CD8-positive, alpha-beta memory T cell (primary cell): ENCODE data around the gene PDLIM4. TPM values are rescaled to one million over a fixed set of nuclear protein-coding genes. Genes with fewer than 3 reads are reported as not detected.

Experiments used
- CTCF ChIA-PET: fragments of 350-600 bp; sonication (Branson Sonifier 250); formaldehyde crosslinking; loops from one replicate; lab custom pipeline; 2021; ENCODE audit warnings: antibody characterized with exemption; lab: Charles Lee
- POLR2A ChIA-PET: fragments of 350-600 bp; sonication (Branson Sonifier 250); formaldehyde crosslinking; loops from one replicate; lab custom pipeline; 2021; ENCODE audit warnings: antibody characterized with exemption; lab: Charles Lee
- DNase-seq, 5 donors: peaks; one replicate each; pipeline versions ENCODE4 v3.0.0 to v3.0.0-alpha.2; 2020 to 2022; ENCODE audit warnings: mixed read lengths in 1 of 5
- H3K27ac ChIP-seq: one replicate; pipeline ENCODE4 v1.7.0; 2013; ENCODE audit warnings: low read depth, mild to moderate bottlenecking, low read length, moderate library complexity
- H3K27me3 ChIP-seq: 2 replicates; pipeline ENCODE4 v1.7.0; 2013; ENCODE audit warnings: low read length, mild to moderate bottlenecking; ENCODE audit not compliant: insufficient read depth, poor library complexity, severe bottlenecking
- H3K36me3 ChIP-seq: 2 replicates; pipeline ENCODE4 v1.7.0; 2013; ENCODE audit warnings: mild to moderate bottlenecking, low read length, moderate library complexity; ENCODE audit not compliant: insufficient read depth
- H3K4me1 ChIP-seq: 2 replicates; pipeline ENCODE4 v1.7.0; 2013; ENCODE audit warnings: mild to moderate bottlenecking, low read length, moderate library complexity; ENCODE audit not compliant: insufficient read depth
- H3K4me3 ChIP-seq: 2 replicates; pipeline ENCODE4 v1.7.0; 2013; ENCODE audit warnings: mild to moderate bottlenecking, low read length
- H3K9me3 ChIP-seq: 2 replicates; pipeline ENCODE4 v1.7.0; 2013; ENCODE audit warnings: mild to moderate bottlenecking, low read length
- H3K27ac Mint-ChIP-seq, 8 donors: one replicate each; pipeline ENCODE4 v1.8.0; 2020 to 2021; ENCODE audit warnings: mixed read lengths in 8 of 8, mild to moderate bottlenecking in 6 of 8, inconsistent platforms in 3 of 8, moderate library complexity in 3 of 8
- H3K27me3 Mint-ChIP-seq, 2 donors: one replicate each; pipeline ENCODE4 v1.8.0; 2020 to 2021; ENCODE audit warnings: mixed read lengths in 2 of 2, mild to moderate bottlenecking in 1 of 2, moderate library complexity in 1 of 2
- H3K36me3 Mint-ChIP-seq, 3 donors: one replicate each; pipeline ENCODE4 v1.8.0; 2020 to 2021; ENCODE audit warnings: mixed read lengths in 3 of 3, inconsistent platforms in 1 of 3, mild to moderate bottlenecking in 1 of 3
- H3K4me1 Mint-ChIP-seq, 3 donors: one replicate each; pipeline ENCODE4 v1.8.0; 2020 to 2021; ENCODE audit warnings: mixed read lengths in 3 of 3, inconsistent platforms in 1 of 3, mild to moderate bottlenecking in 1 of 3
- H3K4me3 Mint-ChIP-seq, 7 donors: one replicate each; pipeline ENCODE4 v1.8.0; 2020 to 2021; ENCODE audit warnings: mixed read lengths in 7 of 7, mild to moderate bottlenecking in 6 of 7, moderate library complexity in 4 of 7, inconsistent platforms in 2 of 7
- H3K9me3 Mint-ChIP-seq, 5 donors: one replicate each; pipeline ENCODE4 v1.8.0; 2020 to 2022; ENCODE audit warnings: mixed read lengths in 5 of 5, mild to moderate bottlenecking in 3 of 5, moderate library complexity in 2 of 5, inconsistent platforms in 1 of 5
- polyA plus RNA-seq: library from polyadenylated mRNA; unstranded; fragments of 300-500 nt; fragmentation: Illumina TruSeq; gene quantifications from one replicate; pipeline ENCODE4 v1.2.3, GENCODE V29; 2021
- total RNA-seq, 2 experiments: library from RNA; stranded (reverse); gene quantifications; one replicate each; pipeline ENCODE4 v1.2.3, GENCODE V29; 2021

The PDLIM4 gene
- total and polyA plus RNA-seq, 3 experiments from 2014 or later: 0.39 to 1.4 TPM; not detected in 1

GRCh38 chr5:132268769-132269551 is 11.5 kb downstream of the PDLIM4 start:
- H3K27ac Mint-ChIP-seq: peak overlapping the region in 2 of 8 donors; percentile 47 to 59
- Histone ChIP-seq H3K9me3 (no peaks in the 10 kb centered on the region), H3K4me1 (no peaks in the 10 kb centered on the region), H3K27ac (no peak overlapping the region), H3K4me3 (no peak overlapping the region), H3K27me3 (no peaks in the 10 kb centered on the region), H3K36me3 (no peaks in the 10 kb centered on the region)
- no peaks in the 10 kb centered on the region for H3K36me3 Mint-ChIP-seq
- peaks cover 10 to 19% of the 10 kb centered on the region in 2 donors for H3K27me3 Mint-ChIP-seq
- ChIA-PET POLR2A (no interaction called here), CTCF (interaction anchor here (1.2 to 1.4 kb wide), 2 partner anchors 31 to 232 kb away, joined by 3 to 4 read pairs; no protein-coding TSS in a partner anchor)
- DNase-seq: no peak
- no peak overlapping the region for H3K4me3 Mint-ChIP-seq
- no peaks in the 10 kb centered on the region for H3K9me3 Mint-ChIP-seq
- peaks cover 3 to 14% (median 9%) of the 10 kb centered on the region in 3 donors for H3K4me1 Mint-ChIP-seq

GRCh38 chr5:132269635-132270334 is 12.3 kb downstream of the PDLIM4 start:
- no peaks in the 10 kb centered on the region for H3K27me3 ChIP-seq
- no peak for DNase-seq
- Mint-ChIP-seq H3K27me3 (peaks cover 10 to 23% of the 10 kb centered on the region in 2 donors), H3K4me1 (peaks cover 3 to 14% (median 9%) of the 10 kb centered on the region in 3 donors), H3K9me3 (no peaks in the 10 kb centered on the region), H3K36me3 (no peaks in the 10 kb centered on the region), H3K4me3 (no peak overlapping the region), H3K27ac (peak overlapping the region in 1 of 8 donors; percentile 57)
- POLR2A ChIA-PET: no interaction called here
- H3K4me3 ChIP-seq: no peak overlapping the region
- no peaks in the 10 kb centered on the region for H3K9me3 ChIP-seq
- CTCF ChIA-PET: interaction anchor here (1.2 kb wide), 1 partner anchor 231 kb away, joined by 3 read pairs; no protein-coding TSS in a partner anchor
- H3K27ac ChIP-seq: no peak overlapping the region
- no peaks in the 10 kb centered on the region for H3K4me1 ChIP-seq
- no peaks in the 10 kb centered on the region for H3K36me3 ChIP-seq

GRCh38 chr5:132270335-132270665 is 12.8 kb downstream of the PDLIM4 start:
- ChIA-PET POLR2A (no interaction called here), CTCF (no interaction called here)
- Histone ChIP-seq H3K27ac (no peak overlapping the region), H3K4me3 (no peak overlapping the region), H3K36me3 (no peaks in the 10 kb centered on the region), H3K27me3 (no peaks in the 10 kb centered on the region), H3K9me3 (no peaks in the 10 kb centered on the region), H3K4me1 (no peaks in the 10 kb centered on the region)
- DNase-seq: no peak
- Mint-ChIP-seq H3K4me3 (no peak overlapping the region), H3K36me3 (no peaks in the 10 kb centered on the region), H3K9me3 (no peaks in the 10 kb centered on the region), H3K4me1 (peaks cover 3 to 14% (median 9%) of the 10 kb centered on the region in 3 donors), H3K27ac (no peak overlapping the region), H3K27me3 (peaks cover 11 to 26% of the 10 kb centered on the region in 2 donors)

GRCh38 chr5:132270706-132271105 is 13.2 kb downstream of the PDLIM4 start:
- no peak overlapping the region for H3K4me3 ChIP-seq
- no peaks in the 10 kb centered on the region for H3K4me1 ChIP-seq
- no peaks in the 10 kb centered on the region for H3K36me3 Mint-ChIP-seq
- CTCF ChIA-PET: no interaction called here
- POLR2A ChIA-PET: no interaction called here
- no peak overlapping the region for H3K27ac ChIP-seq
- peak overlapping the region in 3 of 7 donors; percentile 6 to 35 (median 32) for H3K4me3 Mint-ChIP-seq
- peaks cover 3 to 14% (median 9%) of the 10 kb centered on the region in 3 donors for H3K4me1 Mint-ChIP-seq
- no peaks in the 10 kb centered on the region for H3K36me3 ChIP-seq
- no peaks in the 10 kb centered on the region for H3K9me3 Mint-ChIP-seq
- no peaks in the 10 kb centered on the region for H3K9me3 ChIP-seq
- peaks cover 15 to 28% of the 10 kb centered on the region in 2 donors for H3K27me3 Mint-ChIP-seq
- no peaks in the 10 kb centered on the region for H3K27me3 ChIP-seq
- no peak overlapping the region for H3K27ac Mint-ChIP-seq
- no peak for DNase-seq

GRCh38 chr5:132271251-132272246 is 14.1 kb downstream of the PDLIM4 start:
- Histone ChIP-seq H3K27me3 (no peaks in the 10 kb centered on the region), H3K27ac (no peak overlapping the region), H3K36me3 (no peaks in the 10 kb centered on the region), H3K9me3 (no peaks in the 10 kb centered on the region), H3K4me3 (no peak overlapping the region), H3K4me1 (no peaks in the 10 kb centered on the region)
- ChIA-PET POLR2A (interaction anchor here (0.6 kb wide), 1 partner anchor 1878 kb away, joined by 3 read pairs; no protein-coding TSS in a partner anchor), CTCF (interaction anchor here (0.6 to 2.3 kb wide), 13 partner anchors 8 to 549 kb away, joined by 3 to 10 read pairs (median 4); no protein-coding TSS in a partner anchor)
- Mint-ChIP-seq H3K27ac (peak overlapping the region in 1 of 8 donors; percentile 6), H3K9me3 (no peaks in the 10 kb centered on the region), H3K4me3 (peak overlapping the region; percentile 9 to 73 (median 63)), H3K36me3 (no peaks in the 10 kb centered on the region), H3K27me3 (peaks cover 15 to 28% of the 10 kb centered on the region in 2 donors), H3K4me1 (peaks cover 3 to 14% (median 9%) of the 10 kb centered on the region in 3 donors)
- peak in 1 of 5 donors; percentile 17 for DNase-seq

GRCh38 chr5:132272311-132273210 is 15.1 kb downstream of the PDLIM4 start:
- ChIA-PET CTCF (interaction anchor here (0.6 to 2.3 kb wide), 17 partner anchors 9 to 548 kb away, joined by 3 to 10 read pairs (median 3); no protein-coding TSS in a partner anchor), POLR2A (interaction anchor here (0.6 kb wide), 1 partner anchor 1877 kb away, joined by 3 read pairs; no protein-coding TSS in a partner anchor)
- Mint-ChIP-seq H3K27me3 (peaks cover 15 to 28% of the 10 kb centered on the region in 2 donors), H3K9me3 (no peaks in the 10 kb centered on the region), H3K4me1 (peaks cover 3 to 14% (median 9%) of the 10 kb centered on the region in 3 donors), H3K36me3 (no peaks in the 10 kb centered on the region), H3K27ac (no peak overlapping the region), H3K4me3 (peak overlapping the region in 2 of 7 donors; percentile 50 to 74)
- Histone ChIP-seq H3K4me1 (no peaks in the 10 kb centered on the region), H3K27me3 (no peaks in the 10 kb centered on the region), H3K27ac (no peak overlapping the region), H3K4me3 (no peak overlapping the region), H3K9me3 (no peaks in the 10 kb centered on the region), H3K36me3 (no peaks in the 10 kb centered on the region)
- peak; percentile 34 to 69 (median 46) for DNase-seq
